HG03025 (cell line): ENCODE measurements around the gene TSEN2.
"Not testable (repeated sequence)": the region's sequence is repeated elsewhere in the genome, so short reads cannot be mapped to it uniquely, and the experiment has no call there.

Experiments
- ATAC-seq: cut with Tn5 transposase; IDR thresholded peaks from one replicate; pipeline ENCODE4 v1.9.1; 2021; ENCODE audit warnings: mild to moderate bottlenecking, moderate library complexity; ENCODE audit not compliant: unreplicated experiment, low FRiP score

TSEN2 gene

GRCh38 chr3:12499474-12499873 is 15.2 kb downstream of the TSEN2 start:
- no peak for ATAC-seq

DNA sequence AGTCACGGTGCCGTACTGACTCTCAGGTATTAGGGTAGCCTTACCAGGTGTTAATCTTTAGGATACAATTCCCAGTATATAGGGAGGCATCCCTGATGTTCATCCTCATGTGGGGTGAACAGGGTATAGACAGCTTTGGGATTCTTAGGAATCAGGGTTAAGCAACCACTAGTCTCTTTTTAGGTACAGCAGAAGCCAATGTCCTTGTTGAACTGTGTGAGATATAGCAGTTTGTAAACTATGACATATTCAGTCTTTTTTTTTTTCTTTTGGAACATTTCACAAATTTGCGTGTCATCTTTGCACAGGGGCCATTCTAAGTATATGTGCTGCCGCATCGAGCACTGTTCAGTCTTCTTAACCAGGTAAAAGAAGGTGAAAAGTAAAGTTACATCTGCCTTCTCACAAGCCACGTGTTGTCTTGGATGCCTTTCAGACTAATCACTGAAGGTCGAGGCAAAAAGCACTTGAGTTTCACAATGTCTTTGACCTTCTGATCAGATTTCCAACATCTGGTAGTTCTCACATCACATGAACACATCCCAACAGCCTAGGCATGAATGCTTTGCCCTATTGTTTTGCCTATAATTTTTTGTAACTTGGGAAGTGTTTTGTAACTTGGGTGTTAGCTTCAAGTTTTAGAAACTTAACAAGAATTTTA is 17.2 kb downstream of the TSEN2 start:
- ATAC-seq, result no peak

DNA sequence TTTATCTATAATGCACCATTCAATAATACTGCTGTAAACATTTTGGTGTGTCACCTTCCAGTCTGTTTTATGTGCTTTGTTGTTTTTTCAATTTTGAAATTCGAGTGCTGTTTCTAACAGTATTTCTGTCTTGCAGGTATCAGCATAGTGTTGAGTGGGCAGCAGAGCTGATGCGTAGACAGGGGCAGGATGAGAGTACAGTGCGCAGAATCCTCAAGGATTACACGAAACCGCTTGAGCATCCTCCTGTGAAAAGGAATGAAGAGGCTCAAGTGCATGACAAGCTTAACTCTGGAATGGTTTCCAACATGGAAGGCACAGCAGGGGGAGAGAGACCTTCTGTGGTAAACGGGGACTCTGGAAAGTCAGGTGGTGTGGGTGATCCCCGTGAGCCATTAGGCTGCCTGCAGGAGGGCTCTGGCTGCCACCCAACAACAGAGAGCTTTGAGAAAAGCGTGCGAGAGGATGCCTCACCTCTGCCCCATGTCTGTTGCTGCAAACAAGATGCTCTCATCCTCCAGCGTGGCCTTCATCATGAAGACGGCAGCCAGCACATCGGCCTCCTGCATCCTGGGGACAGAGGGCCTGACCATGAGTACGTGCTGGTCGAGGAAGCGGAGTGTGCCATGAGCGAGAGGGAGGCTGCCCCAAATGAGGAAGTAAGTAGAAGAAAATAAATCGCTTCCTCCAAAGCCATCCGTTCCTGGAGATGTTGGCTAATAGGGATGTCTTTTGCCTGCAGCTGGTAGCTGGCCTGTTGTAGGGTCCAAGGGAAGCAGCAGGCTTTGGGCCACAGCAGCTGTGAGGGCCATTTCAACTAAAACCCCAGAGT is 19.1 kb downstream of the TSEN2 start:
- no peak for ATAC-seq

GRCh38 chr3:12506201-12506709 is 22.0 kb downstream of the TSEN2 start:
- no peak for ATAC-seq

GRCh38 chr3:12507591-12508281 is 23.5 kb downstream of the TSEN2 start:
- ATAC-seq, result no peak

GRCh38 chr3:12508291-12508700 is 24.0 kb downstream of the TSEN2 start:
- ATAC-seq, result no peak

- ATAC-seq, result no peak
These were observed 25.2 kb downstream of the TSEN2 start for GRCh38 chr3:12509466-12509865.

GRCh38 chr3:12512534-12513118 is 28.3 kb downstream of the TSEN2 start:
- ATAC-seq, result no peak

DNA sequence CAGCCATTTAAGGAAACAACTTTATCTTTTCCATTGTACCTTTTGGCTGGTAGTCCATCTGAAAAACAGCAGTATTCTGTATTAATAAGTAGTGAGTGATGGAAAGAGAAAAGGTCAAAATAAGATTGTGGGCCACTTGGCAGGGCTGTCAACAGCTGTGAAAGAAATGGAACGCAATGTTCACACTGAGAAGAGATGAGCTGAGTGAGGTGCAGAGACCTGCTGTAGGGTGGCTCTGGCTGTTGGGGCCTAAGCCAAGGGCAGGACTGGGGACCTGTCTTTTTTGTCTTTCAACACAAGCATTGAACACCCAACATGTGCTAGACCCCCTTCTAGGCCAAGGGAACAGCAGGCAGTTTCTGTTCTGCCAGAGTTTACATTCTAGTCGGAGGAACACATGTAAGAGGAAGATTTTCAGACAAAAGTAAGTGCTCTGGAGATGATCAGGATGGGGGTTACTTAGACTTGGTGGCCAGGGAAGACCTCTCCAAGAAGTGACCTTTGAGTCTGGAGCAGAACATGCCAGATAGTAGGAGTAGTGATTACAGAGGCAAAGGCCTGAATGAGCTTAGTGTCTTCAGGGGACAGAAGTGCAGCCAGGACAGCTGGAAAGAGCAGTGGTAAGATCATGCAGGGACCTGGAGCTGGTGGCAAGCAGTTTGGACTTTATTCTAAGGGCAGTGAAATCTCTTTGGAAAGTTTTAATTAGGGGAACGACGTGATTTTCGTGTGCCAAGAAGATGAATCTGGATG is 29.6 kb downstream of the TSEN2 start:
- ATAC-seq, result no peak

DNA sequence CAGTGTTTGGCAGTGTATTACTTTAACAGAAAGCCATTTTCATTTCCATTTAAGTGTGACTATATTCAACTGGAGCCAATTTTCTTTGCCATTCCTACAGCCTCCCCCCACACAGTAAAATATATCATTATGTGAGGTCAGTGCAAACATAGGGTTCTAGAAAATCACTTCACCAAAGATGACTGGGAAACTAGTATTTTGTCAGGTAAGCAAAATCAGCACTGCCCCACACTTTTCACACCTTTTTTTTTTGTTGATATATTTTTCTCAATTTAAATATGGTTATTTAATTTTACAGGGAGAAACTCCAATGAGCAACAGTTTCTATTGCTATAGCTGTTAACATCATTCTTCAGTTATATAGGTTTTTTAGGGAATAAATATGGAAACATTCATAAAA is 31.4 kb downstream of the TSEN2 start:
- no peak for ATAC-seq

- ATAC-seq, result no peak
These were observed 32.6 kb downstream of the TSEN2 start for GRCh38 chr3:12516873-12517272.

DNA sequence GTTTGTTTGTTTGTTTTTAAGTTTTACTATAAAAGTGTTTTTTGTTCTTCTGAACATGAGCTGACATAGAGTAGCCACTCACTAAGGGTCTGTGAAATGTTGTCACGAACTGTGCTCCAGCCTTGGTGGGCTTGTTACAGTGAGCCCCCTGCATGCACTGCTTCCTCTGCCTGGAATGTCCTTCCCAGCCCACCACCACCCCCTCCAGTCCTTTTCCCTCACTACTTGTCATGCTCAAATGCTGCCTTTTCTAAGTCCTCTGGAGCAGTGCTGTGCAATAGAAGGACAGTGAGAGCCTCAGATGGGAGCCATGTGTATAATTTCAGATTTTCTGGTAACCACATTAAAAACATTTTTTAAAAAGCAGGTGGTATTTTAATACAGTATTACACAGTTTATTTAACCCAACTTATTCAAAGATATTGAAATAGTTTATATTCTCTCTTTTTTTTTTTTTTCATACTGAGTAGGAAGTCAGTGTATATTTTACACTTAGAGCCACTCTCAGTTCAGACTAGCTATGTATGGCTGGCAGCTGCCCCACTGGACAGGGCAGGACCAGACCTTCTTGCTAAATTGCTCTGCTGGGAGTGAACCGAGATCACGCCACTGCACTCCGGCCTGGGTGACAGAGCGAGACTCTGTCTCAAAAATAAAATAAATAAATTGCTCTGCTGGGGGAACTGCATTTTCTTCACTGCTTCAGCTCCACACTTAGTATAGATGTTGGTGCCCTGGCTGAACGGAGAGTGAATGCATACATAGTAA is 34.2 kb downstream of the TSEN2 start:
- no peak for ATAC-seq

DNA sequence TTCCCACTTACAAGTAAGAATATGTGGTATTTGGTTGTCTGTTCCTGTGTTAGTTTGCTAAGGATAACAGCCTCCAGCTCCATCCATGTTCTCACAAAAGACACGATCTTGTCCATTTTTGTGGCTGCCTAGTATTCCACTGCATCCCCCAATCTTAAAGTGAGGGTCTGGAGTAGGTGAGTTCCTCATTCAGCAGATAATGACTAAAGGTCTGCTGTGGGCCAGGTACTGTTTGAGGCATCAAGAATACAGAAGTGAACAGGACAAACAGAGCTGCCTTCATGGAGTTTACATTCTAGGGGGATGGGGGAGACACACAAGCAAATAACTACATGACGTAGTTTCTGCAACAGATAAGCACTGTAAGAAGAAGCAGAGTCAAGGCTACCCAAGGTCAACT is 36.7 kb downstream of the TSEN2 start:
- ATAC-seq, result no peak

DNA sequence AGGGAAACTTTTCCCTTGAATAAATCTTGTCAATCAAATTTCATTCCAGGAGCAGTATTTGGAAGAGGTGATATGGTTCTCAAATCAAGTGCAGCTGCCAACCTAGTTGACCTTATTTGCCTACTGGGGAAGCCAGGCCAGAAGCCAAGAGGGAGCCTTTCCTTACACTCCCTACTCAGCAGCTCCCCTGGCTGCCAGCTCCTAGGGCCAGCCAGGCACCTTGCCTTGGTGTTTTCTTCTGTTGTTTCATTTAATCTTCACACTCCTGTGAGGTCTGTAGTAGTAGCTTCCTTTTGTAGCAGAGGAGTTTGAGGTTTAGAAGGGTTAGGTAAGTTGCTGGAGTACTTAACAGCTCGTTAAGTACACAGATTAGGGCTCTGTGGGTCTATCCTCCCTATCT is 38.4 kb downstream of the TSEN2 start:
- ATAC-seq, result no peak

DNA sequence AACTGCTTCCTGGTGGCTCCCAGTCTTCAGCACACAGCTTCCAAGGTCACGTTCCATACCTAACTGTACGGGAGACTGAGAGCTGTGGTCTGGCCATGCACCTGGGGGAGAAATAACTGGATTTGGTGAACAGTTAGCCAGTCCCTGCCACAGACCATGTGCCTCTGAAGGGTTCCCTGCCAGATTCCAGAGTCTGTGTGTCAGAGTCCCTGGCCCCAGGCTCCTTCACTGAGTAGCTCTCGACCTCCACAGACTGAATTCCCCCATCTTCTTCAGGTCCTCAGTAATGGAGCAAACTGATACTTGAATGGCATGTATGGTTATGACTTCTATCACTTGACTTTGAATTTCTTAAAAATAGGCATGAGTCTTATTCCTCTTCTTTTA is 43.5 kb downstream of the TSEN2 start:
- no peak for ATAC-seq

- ATAC-seq, result no peak
These were observed 47.9 kb downstream of the TSEN2 start for GRCh38 chr3:12532182-12532581.

GRCh38 chr3:12536423-12536822 is 52.1 kb downstream of the TSEN2 start:
- no peak for ATAC-seq

GRCh38 chr3:12541625-12542024 is 57.3 kb downstream of the TSEN2 start:
- ATAC-seq, result no peak

- not testable (repeated sequence) for ATAC-seq
These were observed 59.2 kb downstream of the TSEN2 start for GRCh38 chr3:12543497-12543896.
